ENCODE results near the gene PREB.

- TF ChIP-seq CTCF (IDR thresholded peaks at IDR 0.05), result no peak
- TF ChIP-seq POLR2A (IDR thresholded peaks at IDR 0.05), result no peak
Observed at GRCh38 chr2:27149570-27150405, 15.4 kb upstream of the PREB start.
